ENCODE measurements around the gene BEAN1.

The BEAN1 gene

GRCh38 chr16:66520406-66521170 is 93.5 kb downstream of the BEAN1 start:
- no peak overlapping the region for H3K4me3 ChIP-seq (ENCODE audit: low read depth, low read length)
- no peak for DNase-seq (ENCODE audit: low read depth, low spot score)
- in situ Hi-C loops (cut with HindIII; ENCODE audit: low sequenced_read_pairs): no loop called here
- TF ChIP-seq CTCF (IDR thresholded peaks at IDR 0.05; ENCODE audit: low read depth, low read length): no peak

- TF ChIP-seq CTCF (IDR thresholded peaks at IDR 0.05; ENCODE audit: low read depth, low read length): no peak
- DNase-seq (ENCODE audit: low read depth, low spot score): no peak
- no peak overlapping the region for H3K4me3 ChIP-seq (ENCODE audit: low read depth, low read length)
- in situ Hi-C loops (cut with HindIII; ENCODE audit: low sequenced_read_pairs): no loop called here
Observed at GRCh38 chr16:66521252-66521713, 94.2 kb downstream of the BEAN1 start.

DNA sequence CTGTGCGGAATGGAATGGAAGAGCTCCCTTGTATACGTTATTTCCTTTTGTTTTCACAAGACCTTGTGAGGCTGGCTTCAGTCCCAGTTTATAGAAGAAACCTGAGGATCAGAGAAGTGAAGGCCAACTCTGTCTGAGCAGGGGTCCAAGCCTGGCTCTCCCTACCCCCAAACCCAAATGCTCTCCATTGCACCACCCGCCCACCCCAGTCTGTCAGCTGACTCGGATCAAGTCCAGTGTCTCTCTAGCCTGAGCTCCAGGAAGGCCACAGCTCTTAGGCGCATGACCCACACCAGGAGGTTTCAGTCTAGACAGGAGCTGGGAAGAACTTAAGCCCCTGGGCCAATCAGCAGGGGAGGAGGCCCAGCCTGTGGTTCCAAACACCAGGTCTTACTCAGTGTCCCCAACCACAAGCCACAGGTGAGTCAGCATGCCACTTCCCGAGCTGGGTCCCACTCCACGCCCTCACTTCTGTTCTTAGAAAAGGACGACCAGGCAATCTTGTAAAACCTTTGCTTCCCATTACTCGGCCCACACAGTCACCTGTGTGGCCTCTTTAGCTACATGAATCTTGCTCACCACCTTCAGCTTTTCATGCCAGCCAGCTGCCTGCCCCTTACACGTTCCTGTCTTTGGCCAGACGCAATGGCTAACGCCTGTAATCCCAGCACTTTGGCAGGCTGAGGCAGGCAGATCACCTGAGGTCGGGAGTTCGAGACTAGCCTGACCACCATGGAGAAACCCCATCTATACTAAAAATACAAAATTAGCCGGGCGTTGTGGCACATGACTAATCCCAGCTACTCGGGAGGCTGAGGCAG is 95.1 kb downstream of the BEAN1 start:
- TF ChIP-seq CTCF (IDR thresholded peaks at IDR 0.05; ENCODE audit: low read depth, low read length): no peak
- in situ Hi-C loops (cut with HindIII; ENCODE audit: low sequenced_read_pairs): no loop called here
- DNase-seq (ENCODE audit: low read depth, low spot score): peak; percentile 97
- H3K4me3 ChIP-seq (ENCODE audit: low read depth, low read length): no peak overlapping the region

DNA sequence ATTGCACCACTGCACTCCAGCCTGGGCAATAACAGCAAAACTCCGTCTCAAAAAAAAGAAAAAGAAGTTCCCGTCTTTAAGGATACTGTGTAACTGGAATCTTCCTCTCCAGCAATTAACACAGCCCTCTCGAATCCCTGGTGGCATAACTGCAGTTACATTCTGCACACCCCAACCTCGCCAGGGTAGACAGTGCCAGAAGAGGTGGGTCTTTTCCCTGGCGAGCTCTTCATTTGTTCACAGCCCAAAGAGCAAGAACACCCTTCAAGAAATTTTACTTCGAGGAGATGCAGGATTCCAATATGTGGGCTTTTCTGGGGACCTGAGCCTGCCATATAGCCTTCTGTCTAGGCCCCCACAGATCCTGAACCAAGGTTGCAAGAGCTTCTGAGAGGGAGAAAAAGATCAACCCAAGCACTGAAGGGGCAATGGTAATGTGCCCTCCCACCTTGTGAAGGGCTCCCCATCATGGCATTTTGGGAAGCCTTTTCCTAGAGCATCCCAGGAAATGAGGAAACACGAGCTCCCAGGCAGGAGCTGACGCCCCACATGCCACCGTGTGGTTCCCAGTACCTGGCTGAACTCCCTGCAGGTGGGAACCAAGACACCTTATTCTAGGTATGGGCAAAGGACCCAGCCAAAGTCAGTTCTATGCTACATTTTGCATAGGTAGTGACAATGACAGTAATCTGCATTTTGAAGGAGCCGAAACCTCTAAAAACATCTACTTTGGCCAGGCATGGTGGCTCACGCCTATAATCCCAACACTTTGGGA is 95.9 kb downstream of the BEAN1 start:
- in situ Hi-C loops (cut with HindIII; ENCODE audit: low sequenced_read_pairs): no loop called here
- TF ChIP-seq CTCF (IDR thresholded peaks at IDR 0.05; ENCODE audit: low read depth, low read length): no peak
- DNase-seq (ENCODE audit: low read depth, low spot score): no peak
- H3K4me3 ChIP-seq (ENCODE audit: low read depth, low read length): no peak overlapping the region

DNA sequence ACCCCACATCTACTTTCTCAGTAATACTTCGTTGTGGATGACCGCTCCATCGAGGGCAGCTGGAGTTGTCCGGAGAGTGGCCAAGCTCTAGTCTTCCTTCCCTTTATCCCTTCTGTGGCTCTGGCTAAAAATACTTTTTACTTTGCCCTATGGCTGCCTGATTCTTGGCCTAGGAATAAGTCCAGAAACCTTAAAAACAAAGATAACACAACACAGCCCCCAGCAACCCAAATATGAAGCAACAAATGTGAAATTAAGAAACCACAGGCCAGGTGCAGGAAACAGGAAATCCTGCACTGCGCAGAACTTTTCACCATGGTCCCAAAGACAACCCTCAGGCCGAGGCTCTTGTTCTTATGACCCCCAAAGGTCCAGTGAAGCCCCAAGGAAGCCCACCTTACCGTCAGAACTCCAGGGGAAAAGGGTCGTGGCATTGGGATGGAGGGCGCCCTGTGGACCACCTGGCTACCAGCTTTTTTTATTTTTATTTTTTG is 96.8 kb downstream of the BEAN1 start:
- in situ Hi-C loops (cut with HindIII; ENCODE audit: low sequenced_read_pairs): no loop called here
- DNase-seq (ENCODE audit: low read depth, low spot score): no peak
- no peak for TF ChIP-seq CTCF (IDR thresholded peaks at IDR 0.05; ENCODE audit: low read depth, low read length)
- no peak overlapping the region for H3K4me3 ChIP-seq (ENCODE audit: low read depth, low read length)

GRCh38 chr16:66524601-66525164 is 97.6 kb downstream of the BEAN1 start:
- no peak overlapping the region for H3K4me3 ChIP-seq (ENCODE audit: low read depth, low read length)
- no peak for TF ChIP-seq CTCF (IDR thresholded peaks at IDR 0.05; ENCODE audit: low read depth, low read length)
- in situ Hi-C loops (cut with HindIII; ENCODE audit: low sequenced_read_pairs): no loop called here
- no peak for DNase-seq (ENCODE audit: low read depth, low spot score)
